Stimulated activated CD8-positive, alpha-beta memory T cell treated with anti-CD3 and anti-CD28 coated beads, Interleukin-15, amount 100 ng/mL, for 1 hour (primary cell): Measurements from ENCODE around the gene MBP.
A peak's percentile ranks its signal among the peaks of the same experiment; 100 is the strongest.

Source experiments
- DNase-seq: peaks from one replicate; pipeline ENCODE4 v3.0.0-alpha.2; 2020; ENCODE audit warnings: low read depth

The MBP gene

DNA sequence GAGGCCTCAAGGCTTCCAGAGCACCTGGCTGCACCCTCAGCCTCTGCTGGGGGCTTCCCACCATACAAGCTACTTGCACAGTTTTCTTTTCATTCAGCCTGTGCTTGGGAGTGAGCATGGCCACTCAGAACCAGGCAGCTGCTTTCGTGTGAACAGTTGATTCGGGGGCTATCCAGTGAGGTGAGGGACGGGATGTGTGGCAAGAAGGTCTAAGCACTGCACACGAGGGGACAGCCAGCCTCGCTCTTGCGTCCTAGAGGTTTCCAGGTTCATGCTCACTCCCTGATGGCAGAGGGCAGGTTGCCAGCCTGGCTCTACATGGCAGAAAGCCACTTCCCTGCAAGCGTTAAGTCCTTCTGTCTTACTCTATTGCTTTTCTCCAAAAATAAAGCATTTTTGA is 146.2 kb downstream of the MBP start:
- no peak for DNase-seq

- DNase-seq, result no peak
These were observed 146.7 kb downstream of the MBP start for GRCh38 chr18:76985951-76986236.

- no peak for DNase-seq
These were observed 147.2 kb downstream of the MBP start for GRCh38 chr18:76985156-76985950.

GRCh38 chr18:76984193-76985155 is 148.1 kb downstream of the MBP start:
- DNase-seq, result no peak

DNA sequence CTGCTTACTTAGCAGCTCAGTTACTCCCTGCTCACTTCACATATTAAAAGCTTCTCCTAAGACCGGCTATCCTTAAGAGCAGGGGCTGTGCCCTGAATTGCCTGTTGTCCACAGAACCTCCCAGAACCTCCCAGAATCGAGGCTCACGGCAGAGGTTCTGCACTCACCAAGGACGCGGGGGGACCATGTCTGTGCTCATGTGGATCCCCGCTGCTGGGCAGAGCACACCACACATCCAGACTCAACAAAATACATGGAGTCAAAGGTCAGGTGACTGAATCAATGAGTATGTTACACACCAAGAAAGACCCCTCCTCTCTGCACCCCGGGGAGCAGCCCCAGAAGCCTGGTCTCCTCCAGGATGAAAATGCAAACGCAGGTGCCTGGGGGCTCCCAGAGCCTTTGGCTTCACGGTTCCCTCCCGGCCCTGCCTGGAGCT is 149.0 kb downstream of the MBP start:
- DNase-seq, result no peak

DNA sequence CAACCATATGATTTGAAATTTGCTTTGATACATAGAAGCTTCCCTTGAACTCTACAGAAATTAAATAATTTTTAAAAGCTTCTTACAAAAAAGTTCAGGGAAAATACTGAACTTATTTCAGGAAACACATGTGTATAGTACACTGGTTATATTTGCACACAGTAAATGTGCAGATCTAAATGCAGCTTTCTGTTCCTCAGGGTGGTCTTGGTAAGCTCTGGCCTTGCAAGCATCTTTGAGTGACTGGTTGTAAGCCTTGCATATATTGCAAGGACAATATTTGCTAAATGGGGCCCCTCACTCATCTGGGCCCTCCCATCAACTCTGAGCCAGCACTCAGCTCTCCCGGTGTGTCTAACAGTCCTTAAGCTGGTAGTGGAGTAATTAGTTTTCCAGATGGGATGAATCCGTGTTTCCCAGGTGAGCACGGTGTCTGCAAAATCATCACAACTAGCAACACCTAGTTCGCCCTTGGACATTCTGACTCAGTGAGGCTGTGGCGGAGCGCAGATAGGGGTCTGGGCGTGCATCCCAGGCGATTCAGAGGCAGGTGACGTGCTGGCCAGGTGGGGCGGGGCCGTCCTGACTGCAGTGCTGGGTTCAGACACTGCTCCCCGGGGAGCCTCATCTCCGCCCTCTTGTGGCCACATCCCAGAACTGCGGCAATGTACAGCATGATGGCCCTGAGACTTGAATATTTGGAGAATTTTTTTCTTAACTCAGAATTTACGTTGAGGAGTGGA is 149.6 kb downstream of the MBP start:
- peak; percentile 75 for DNase-seq

- DNase-seq, result no peak
These were observed 150.5 kb downstream of the MBP start for GRCh38 chr18:76982038-76982437.

- DNase-seq, result no peak
These were observed 151.1 kb downstream of the MBP start for GRCh38 chr18:76981396-76981968.

DNA sequence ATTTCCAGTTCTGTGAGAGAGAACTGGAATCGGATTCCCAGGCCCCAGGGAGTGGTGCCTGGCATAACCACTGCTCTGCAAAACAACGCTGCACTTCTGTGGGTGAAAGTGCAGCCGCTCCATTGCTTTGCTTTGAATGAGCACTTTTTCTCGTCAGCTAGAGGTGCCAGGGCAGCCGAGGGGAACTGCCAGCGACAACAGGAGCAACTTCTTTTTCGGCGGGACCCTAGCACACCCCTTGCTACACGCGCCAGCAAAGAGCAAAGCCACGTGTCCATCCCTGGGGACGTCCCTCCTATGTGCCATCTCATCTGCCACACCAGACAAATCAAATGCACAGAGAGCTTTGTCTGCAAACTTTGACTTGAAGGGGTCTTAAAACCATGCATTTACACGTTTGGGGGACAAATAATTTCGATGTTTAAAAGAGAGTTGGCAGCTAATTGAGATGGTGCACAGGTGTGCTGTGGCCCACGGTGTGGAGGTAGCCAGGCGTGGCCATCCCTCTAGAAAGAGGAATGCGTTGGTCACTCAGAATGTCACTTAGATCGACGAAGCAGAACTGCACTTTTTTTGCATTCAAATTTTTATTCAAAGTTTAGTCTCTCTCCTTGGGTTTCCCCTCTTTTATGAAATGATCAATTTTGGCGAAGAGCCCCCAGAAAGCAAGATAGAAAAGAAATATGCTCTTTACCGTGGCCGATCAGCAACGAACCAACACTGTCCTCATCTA is 151.8 kb downstream of the MBP start:
- no peak for DNase-seq

DNA sequence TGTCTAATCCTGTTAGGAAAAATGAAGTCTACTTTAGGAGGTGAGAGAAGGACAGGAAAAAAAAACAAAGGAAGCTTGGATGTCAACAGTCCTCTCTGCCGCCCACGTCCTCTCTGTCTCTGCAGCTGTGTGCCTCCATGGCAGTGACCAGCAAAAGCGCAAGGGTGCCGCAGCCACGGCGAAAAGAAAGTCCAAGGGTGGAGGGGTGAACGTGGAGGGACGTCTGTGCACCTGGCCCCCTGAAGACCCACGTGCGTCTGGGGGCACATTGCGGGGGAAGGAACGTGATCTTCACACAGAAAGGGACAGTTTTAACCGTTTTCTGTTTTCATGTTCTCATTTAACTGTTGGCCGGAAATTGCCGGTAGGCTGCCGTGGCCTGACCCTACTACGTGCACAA is 152.7 kb downstream of the MBP start:
- DNase-seq, result no peak

DNA sequence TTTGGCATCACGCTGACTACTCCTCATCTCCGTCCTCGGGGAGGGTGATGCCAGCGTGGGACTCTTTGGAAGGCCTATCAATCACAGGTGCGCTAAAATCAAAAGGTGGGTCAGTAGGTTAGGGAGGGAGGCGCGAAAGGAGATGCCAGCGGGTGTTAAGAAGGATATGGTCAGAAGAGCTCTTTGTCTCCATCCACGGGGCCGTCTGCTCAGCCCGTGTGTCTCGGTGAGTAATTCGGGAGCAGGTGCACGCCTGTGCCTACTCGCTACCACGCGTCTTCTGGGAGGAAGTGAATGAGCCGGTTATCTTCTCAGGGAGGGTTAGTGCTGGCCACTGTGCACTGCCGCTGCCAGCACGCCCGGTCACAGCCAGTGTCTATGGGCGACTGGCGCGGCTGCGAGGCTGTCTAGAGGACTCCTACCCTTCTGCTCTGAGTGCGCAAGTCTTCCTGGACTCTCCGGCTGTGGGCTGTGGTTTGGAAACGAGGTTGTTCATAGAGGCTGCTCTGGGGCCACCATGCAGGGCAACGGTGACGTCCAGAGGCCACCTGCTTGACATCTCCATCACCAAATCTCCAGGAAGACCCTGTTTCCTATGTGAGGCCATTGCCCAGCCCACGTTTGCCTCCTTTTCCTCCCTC is 153.4 kb downstream of the MBP start:
- no peak for DNase-seq

DNA sequence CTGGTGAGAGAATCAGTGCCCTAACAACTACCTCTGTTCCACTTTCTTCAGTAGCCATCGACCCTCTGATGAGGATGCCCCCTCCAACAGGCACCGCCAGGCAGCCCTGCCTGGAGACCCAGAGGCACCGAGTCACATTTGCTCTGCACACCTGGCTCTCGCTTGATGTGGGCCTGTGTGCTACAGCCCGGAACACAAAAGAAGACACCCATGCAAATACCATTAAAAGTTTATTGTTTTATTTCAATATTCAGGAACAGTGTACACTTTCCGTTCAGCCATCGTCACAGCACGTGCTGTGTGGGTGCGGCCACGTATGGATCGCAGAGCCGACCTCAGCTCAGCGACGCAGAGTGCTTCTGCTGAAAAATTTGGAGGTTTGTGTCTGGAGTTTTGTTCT is 154.0 kb downstream of the MBP start:
- DNase-seq, result no peak

- no peak for DNase-seq
These were observed 154.8 kb downstream of the MBP start for GRCh38 chr18:76977684-76978232.

DNA sequence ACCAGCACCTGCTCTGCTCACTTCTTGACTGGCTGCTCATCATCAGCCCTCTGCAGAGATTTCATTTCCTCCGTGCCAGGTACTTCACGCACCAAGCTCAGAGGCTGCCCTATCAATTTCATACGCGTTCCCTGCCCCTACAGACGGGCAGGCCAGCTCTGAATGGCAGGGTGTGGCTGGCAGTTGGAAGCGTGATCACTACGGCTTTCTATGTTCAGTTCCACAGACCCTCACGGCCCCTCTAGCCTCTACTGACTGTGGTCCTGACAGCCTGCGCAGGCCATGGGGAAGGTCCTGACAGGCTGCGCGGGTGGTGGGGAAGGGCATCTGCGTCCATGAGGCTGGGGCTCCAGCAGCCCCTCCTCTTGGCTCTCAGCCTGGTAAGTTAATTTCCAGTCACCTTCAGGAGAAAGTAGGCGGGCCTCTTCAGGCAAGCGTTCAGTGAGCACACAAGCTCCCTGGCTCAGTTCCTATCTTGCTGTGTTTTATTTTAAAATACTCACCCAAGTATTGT is 155.4 kb downstream of the MBP start:
- DNase-seq, result no peak

- no peak for DNase-seq
These were observed 156.9 kb downstream of the MBP start for GRCh38 chr18:76975577-76976110.

GRCh38 chr18:76974386-76974785 is 158.2 kb downstream of the MBP start:
- DNase-seq, result no peak

DNA sequence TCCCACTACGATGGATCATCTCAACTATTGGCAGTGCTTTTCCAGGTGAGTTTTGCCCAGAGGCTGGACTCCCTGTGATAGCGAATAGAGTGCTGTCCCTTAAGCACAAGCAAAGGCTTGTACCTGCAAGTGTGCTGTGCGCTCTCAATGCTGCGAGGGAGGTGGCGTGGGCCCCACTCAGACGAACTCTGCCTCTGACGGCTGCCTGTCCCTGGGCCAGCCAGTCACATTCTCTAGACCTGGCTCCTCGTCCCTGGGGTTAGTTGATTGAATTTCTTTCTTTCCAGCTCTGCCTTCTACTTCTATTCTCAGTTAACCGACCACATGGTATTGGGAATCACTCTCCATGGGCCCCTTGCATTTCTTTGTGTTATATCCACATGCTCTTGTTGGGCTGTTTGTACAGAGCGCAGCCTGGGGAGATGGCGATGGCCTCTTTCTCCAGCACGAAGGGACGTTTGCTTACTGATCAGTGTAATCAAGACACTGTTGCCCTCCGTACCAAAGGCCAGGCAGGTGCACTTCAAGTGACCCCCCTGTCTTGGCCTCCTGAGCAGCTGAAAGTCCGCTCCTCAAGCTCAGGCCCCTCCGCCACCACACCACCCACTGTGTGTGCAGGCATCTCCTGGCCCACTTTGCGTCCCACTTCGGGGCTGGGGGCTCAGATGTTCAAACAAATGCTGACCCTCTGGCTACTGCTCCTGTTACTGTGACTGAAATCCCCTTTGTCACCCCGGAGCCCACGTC is 158.9 kb downstream of the MBP start:
- DNase-seq, result no peak

DNA sequence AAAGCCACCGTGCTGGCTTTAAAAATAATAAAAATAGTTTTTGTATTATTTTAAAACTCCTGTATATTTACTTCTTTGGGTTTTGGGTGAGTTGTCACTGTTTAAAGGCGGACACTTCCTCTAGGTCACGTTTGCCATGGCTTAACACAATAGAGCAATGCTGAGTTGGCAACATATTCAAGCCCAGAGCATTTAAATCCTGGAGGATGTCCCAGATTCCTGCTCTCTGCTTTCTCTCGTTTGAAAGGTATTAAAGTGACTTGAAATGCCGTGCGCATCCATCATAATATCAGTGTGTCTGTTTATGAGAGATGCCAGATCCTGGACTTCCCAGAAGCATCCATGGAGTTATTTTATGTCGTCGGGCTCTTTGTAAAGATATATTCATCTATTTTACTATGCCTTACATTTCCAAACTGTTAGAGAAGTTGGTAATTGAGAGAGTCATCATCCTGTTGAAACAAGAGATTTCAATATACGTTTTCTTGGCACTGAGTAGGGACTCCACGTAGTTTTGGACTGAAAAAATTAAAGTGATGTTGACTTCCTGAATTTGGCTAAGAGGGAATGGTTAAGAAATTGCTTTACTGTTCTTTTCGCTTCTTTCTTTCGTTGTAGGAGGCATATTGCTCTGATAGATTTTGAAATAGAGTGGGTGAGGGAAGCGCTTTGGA is 159.6 kb downstream of the MBP start:
- no peak for DNase-seq

DNA sequence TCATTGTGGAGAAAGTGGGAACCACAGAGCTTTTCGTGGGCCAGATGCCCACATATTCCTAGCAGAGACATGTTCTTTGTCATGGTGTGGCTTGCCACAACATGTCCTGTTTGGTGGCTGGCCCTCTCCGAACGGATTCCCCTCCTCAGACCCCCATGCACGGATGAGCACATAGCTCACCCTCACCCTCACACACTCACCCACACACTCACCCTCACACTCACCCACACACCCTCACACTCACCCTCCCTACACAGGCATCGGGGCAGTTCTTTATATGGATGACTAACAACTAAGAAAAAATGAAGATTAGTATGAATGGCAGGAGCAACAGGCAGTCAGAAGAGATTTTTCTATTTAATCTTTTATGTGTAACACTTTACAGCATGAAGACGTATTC is 160.3 kb downstream of the MBP start:
- no peak for DNase-seq
